ENCODE measurements around the gene TIGD7. TPM values are rescaled to one million over a fixed set of nuclear protein-coding genes. Genes with fewer than 3 reads are reported as not detected.

The TIGD7 gene
- total and polyA plus RNA-seq, 2 of the 8 experiments (the other 6 are each of a cell fraction or from before 2014, with no cell fraction given), result 3.0 to 8.9 TPM

- H3K4me3 ChIP-seq (ENCODE audit: extremely low read depth in 1 of 4, insufficient read depth in 2 of 4, low read depth in 3 of 4, low read length in 4 of 4), result no peak overlapping the region
- no peak overlapping the region for H2AFZ ChIP-seq (ENCODE audit: low read length)
- no peak overlapping the region for H3K9ac ChIP-seq (replicated peaks in 1 of 4; ENCODE audit: extremely low read depth in 1 of 4, low read depth in 3 of 4, low read length in 3 of 4)
- 91% methylated on average over 4 of the region's 4 CpGs; no CpG with 5 or more reads in 1 of the 2 experiments for WGBS, 2 experiments (ENCODE audit: extremely low coverage in 1 of 2, insufficient coverage in 1 of 2, insufficient read length in 1 of 2, insufficient replicate concordance in 2 of 2, low coverage in 1 of 2, low lambda C conversion rate in 2 of 2, missing lambda C conversion rate in 1 of 2)
- H3K18ac ChIP-seq (ENCODE audit: extremely low read depth, low read length), result no peak overlapping the region
- no peaks in the 10 kb centered on the region for H3K36me3 ChIP-seq (ENCODE audit: control insufficient read depth in 2 of 4, insufficient read depth in 4 of 4, low read length in 3 of 4)
- no peak overlapping the region for H3K14ac ChIP-seq (ENCODE audit: insufficient read length)
- H2BK5ac ChIP-seq (ENCODE audit: low read depth, low read length), result no peak overlapping the region
- DNase-seq (ENCODE audit: low read depth in 1 of 2, low spot score in 2 of 2) (no peak), FAIRE-seq (no peak)
- H2BK20ac ChIP-seq (ENCODE audit: low read length), result no peak overlapping the region
- ChIA-PET CTCF (ENCODE audit: partially characterized antibody) (interaction anchor here (1.1 to 2.4 kb wide), 2 partner anchors 14 to 17 kb away, joined by 3 to 12 read pairs; no protein-coding TSS in a partner anchor), POLR2A (ENCODE audit: partially characterized antibody) (interaction anchor here (0.6 to 0.9 kb wide), 2 partner anchors 12 to 328 kb away, joined by 3 to 5 read pairs; no protein-coding TSS in a partner anchor)
- no peaks in the 10 kb centered on the region for H3K4me1 ChIP-seq (replicated peaks in 1 of 4; ENCODE audit: control insufficient read depth in 3 of 4, insufficient read depth in 4 of 4, low read length in 3 of 4)
- no peak overlapping the region for H2AK5ac ChIP-seq (ENCODE audit: low read depth, low read length)
- no peak overlapping the region for H2BK12ac ChIP-seq (ENCODE audit: low read depth, low read length)
- no peaks in the 10 kb centered on the region for H3K23me2 ChIP-seq (ENCODE audit: low read depth, low read length)
- H4K91ac ChIP-seq (replicated peaks; ENCODE audit: insufficient read length, low read length), result no peak overlapping the region
- no peak overlapping the region for H2BK120ac ChIP-seq (replicated peaks; ENCODE audit: low read depth, low read length)
- H3K79me1 ChIP-seq (ENCODE audit: low read depth, low read length), result no peaks in the 10 kb centered on the region
- H2BK15ac ChIP-seq (ENCODE audit: low read length), result no peak overlapping the region
- no peak overlapping the region for H3K56ac ChIP-seq (replicated peaks; ENCODE audit: insufficient read length, low read depth, low read length)
- no peak overlapping the region for H3K4ac ChIP-seq (replicated peaks; ENCODE audit: insufficient read length, low read depth, low read length)
- no peak for TF ChIP-seq TAF1 (IDR thresholded peaks at IDR 0.05; ENCODE audit: low read depth, low read length)
- no peak for TF ChIP-seq SP4 (IDR thresholded peaks at IDR 0.05; ENCODE audit: low read length)
- no peak for TF ChIP-seq HDAC6 (IDR thresholded peaks at IDR 0.05; ENCODE audit: low read depth, low read length)
- TF ChIP-seq RFX5 (IDR thresholded peaks at IDR 0.05; ENCODE audit: borderline replicate concordance, low read depth, low read length), result no peak
- no peak for TF ChIP-seq KDM1A (IDR thresholded peaks at IDR 0.05; ENCODE audit: borderline replicate concordance, low read length)
- no peak overlapping the region for H3K27ac ChIP-seq (ENCODE audit: low read depth, low read length)
- no peak overlapping the region for H4K5ac ChIP-seq (ENCODE audit: insufficient read length, low read depth, low read length)
- peaks cover 26 to 47% of the 10 kb centered on the region in 2 experiments for H3K9me3 ChIP-seq (ENCODE audit: insufficient read depth in 2 of 2, low read depth in 1 of 2, low read length in 1 of 2)
- H4K20me1 ChIP-seq (replicated peaks in 1 of 2; ENCODE audit: control insufficient read depth in 1 of 2, insufficient read depth in 2 of 2, low read length in 2 of 2), result no peaks in the 10 kb centered on the region
- no peaks in the 10 kb centered on the region for H3K27me3 ChIP-seq (replicated peaks in 1 of 4; ENCODE audit: control insufficient read depth in 3 of 4, extremely low read depth in 1 of 4, insufficient read depth in 3 of 4, low read length in 3 of 4)
- H4K8ac ChIP-seq (ENCODE audit: extremely low read depth, insufficient read depth, low read length), result no peak overlapping the region
- no peak overlapping the region for H3K4me2 ChIP-seq (ENCODE audit: insufficient read depth in 1 of 2, low read depth in 2 of 2, low read length in 2 of 2)
- H3K79me2 ChIP-seq (ENCODE audit: control insufficient read depth in 1 of 2, insufficient read depth in 2 of 2, low read length in 2 of 2), result no peaks in the 10 kb centered on the region
- no peak overlapping the region for H3K23ac ChIP-seq (ENCODE audit: insufficient read length)
Measured at GRCh38 chr16:3252967-3253366, 52.3 kb downstream of the TIGD7 start.
